ENCODE data around the gene ATP8B2.
"Not testable (repeated sequence)": the region's sequence is repeated elsewhere in the genome, so short reads cannot be mapped to it uniquely, and the experiment has no call there.

Gene ATP8B2

GRCh38 chr1:154337253-154337894 is 12.0 kb downstream of the ATP8B2 start (continued):
- TF ChIP-seq PRDM4 (tag by site-specific recombination; IDR thresholded peaks at IDR 0.05): no peak
- TF ChIP-seq ZNF157 (tag by site-specific recombination; IDR thresholded peaks at IDR 0.05): no peak
- TF ChIP-seq ZNF660 (tag by site-specific recombination; IDR thresholded peaks at IDR 0.05): no peak
- TF ChIP-seq ZNF513 (tag by site-specific recombination; IDR thresholded peaks at IDR 0.05): no peak
- no peak for TF ChIP-seq ZIC2 (tag by site-specific recombination; IDR thresholded peaks at IDR 0.05)
- TF ChIP-seq YY1 (tag by site-specific recombination; IDR thresholded peaks at IDR 0.05): no peak
- no peak for TF ChIP-seq IKZF3 (tag by site-specific recombination; IDR thresholded peaks at IDR 0.05)

- Histone ChIP-seq H3K4me1 (ENCODE audit: control insufficient read depth, insufficient read depth, low read length) (no peaks in the 10 kb centered on the region), H3K4me3 (ENCODE audit: low read depth, low read length) (no peak overlapping the region), H3K9me3 (ENCODE audit: control insufficient read depth, insufficient read depth, low read depth, low read length) (no peaks in the 10 kb centered on the region), H3K36me3 (ENCODE audit: control insufficient read depth in 2 of 2, insufficient read depth in 1 of 2, low read length in 2 of 2) (peaks cover 21 to 92% of the 10 kb centered on the region in 2 experiments; a peak in 2 of 3 replicates), H3K27ac (ENCODE audit: extremely low read depth, low read depth, low read length) (no peak overlapping the region)
- ChIA-PET CTCF (interaction anchor here (0.6 to 1.2 kb wide), 5 partner anchors 11 to 162 kb away, joined by 3 to 4 read pairs (median 4); partner anchors contain the start of gene HAX1), POLR2A (no interaction called here)
- TF ChIP-seq OVOL3 (tag by site-specific recombination; IDR thresholded peaks at IDR 0.05): no peak
- TF ChIP-seq HOXC10 (CRISPR knock-in tag; IDR thresholded peaks at IDR 0.05): no peak
- no peak for TF ChIP-seq ZEB2 (tag by site-specific recombination; IDR thresholded peaks at IDR 0.05)
- TF ChIP-seq ZNF416 (tag by site-specific recombination; IDR thresholded peaks at IDR 0.05): no peak
- no peak for TF ChIP-seq REST (tag by site-specific recombination; IDR thresholded peaks at IDR 0.05)
- no peak for TF ChIP-seq PRDM4 (tag by site-specific recombination; IDR thresholded peaks at IDR 0.05)
- no peak for TF ChIP-seq ZNF214 (tag by site-specific recombination; IDR thresholded peaks at IDR 0.05; ENCODE audit: borderline replicate concordance)
Observed at GRCh38 chr1:154338875-154339274, 13.6 kb downstream of the ATP8B2 start.

GRCh38 chr1:154341366-154341765 is 16.0 kb downstream of the ATP8B2 start:
- H3K4me3 ChIP-seq (ENCODE audit: low read depth, low read length); H3K4me1 ChIP-seq (ENCODE audit: control insufficient read depth, insufficient read depth, low read length); POLR2A ChIA-PET; H3K27ac ChIP-seq (ENCODE audit: extremely low read depth, low read depth, low read length); H3K9me3 ChIP-seq (ENCODE audit: control insufficient read depth, insufficient read depth, low read depth, low read length): not testable (repeated sequence)
- CTCF ChIA-PET: interaction anchor here (0.6 kb wide), 1 partner anchor 22 kb away, joined by 3 read pairs; no protein-coding TSS in a partner anchor
- peaks cover 14 to 94% of the 10 kb centered on the region in 2 experiments; a peak in 2 of 3 replicates for H3K36me3 ChIP-seq (ENCODE audit: control insufficient read depth in 2 of 2, insufficient read depth in 1 of 2, low read length in 2 of 2)

Measured in HEK293 (cell line).